Measurements from ENCODE around the gene DNAH3. TPM values are rescaled to one million over a fixed set of nuclear protein-coding genes. Genes with fewer than 3 reads are reported as not detected.

DNAH3 gene
- total RNA-seq, 1 donor from 2014 or later = not detected

GRCh38 chr16:21185659-21186325 is 35.1 kb upstream of the DNAH3 start:
- Mint-ChIP-seq H3K36me3 (peaks cover 15% of the 10 kb centered on the region), H3K9me3 (no peaks in the 10 kb centered on the region), H3K4me3 (no peak overlapping the region), H3K27ac (no peak overlapping the region), H3K4me1 (ENCODE audit: unreplicated experiment) (peaks cover 4% of the 10 kb centered on the region), H3K27me3 (peaks cover 8% of the 10 kb centered on the region)
- no peak for TF ChIP-seq CTCF (conservative IDR thresholded peaks at IDR 0.05)
- no peak for DNase-seq (ENCODE audit: extremely low spot score, unreplicated experiment)

DNA sequence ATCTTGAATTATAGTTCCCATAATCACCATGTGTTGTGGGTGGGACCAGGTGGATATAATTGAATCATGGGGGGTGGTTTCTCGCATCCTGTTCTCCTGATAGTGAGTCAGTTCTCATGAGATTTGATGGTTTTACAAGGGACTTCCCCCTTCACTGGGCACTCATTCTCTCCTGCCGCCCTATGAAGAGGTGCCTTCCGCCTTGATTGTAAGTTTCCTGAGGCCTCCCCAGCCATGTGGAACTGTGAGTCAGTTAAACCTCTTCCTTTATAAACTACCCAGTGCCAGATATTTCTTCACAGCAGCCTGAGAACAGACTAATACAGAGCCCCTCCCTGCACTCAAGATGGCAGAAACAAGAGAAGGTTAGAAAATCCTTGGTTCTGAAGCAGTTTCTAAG is 34.2 kb upstream of the DNAH3 start:
- H3K36me3 Mint-ChIP-seq = peaks cover 18% of the 10 kb centered on the region
- no peak overlapping the region for H3K27ac Mint-ChIP-seq
- peaks cover 4% of the 10 kb centered on the region for H3K4me1 Mint-ChIP-seq (ENCODE audit: unreplicated experiment)
- no peak for DNase-seq (ENCODE audit: extremely low spot score, unreplicated experiment)
- H3K4me3 Mint-ChIP-seq = no peak overlapping the region
- H3K27me3 Mint-ChIP-seq = peaks cover 4% of the 10 kb centered on the region
- TF ChIP-seq CTCF (conservative IDR thresholded peaks at IDR 0.05) = no peak
- H3K9me3 Mint-ChIP-seq = no peaks in the 10 kb centered on the region

DNA sequence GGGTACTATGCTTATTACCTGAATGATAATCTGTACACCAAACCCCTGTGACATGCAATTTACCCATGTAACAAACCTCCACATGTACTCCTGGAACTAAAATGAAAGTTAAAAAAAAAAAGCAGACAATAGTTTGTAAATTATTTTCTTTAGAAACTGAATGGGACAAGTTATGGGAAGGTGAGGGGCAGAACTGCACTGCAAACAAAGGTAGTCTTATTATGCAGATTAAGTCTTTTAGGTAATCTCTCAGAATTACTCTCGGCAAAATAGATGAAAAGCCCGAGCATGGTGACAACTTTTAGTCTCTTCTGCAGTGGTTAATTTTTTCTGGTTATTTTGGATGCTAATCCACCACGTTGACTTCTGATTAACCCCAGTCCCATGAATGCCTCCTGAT is 33.3 kb upstream of the DNAH3 start:
- no peak overlapping the region for H3K4me3 Mint-ChIP-seq
- TF ChIP-seq CTCF (conservative IDR thresholded peaks at IDR 0.05) = no peak
- peaks cover 4% of the 10 kb centered on the region for H3K27me3 Mint-ChIP-seq
- H3K4me1 Mint-ChIP-seq (ENCODE audit: unreplicated experiment) = peaks cover 4% of the 10 kb centered on the region
- no peak for DNase-seq (ENCODE audit: extremely low spot score, unreplicated experiment)
- H3K36me3 Mint-ChIP-seq = peaks cover 18% of the 10 kb centered on the region
- no peaks in the 10 kb centered on the region for H3K9me3 Mint-ChIP-seq
- H3K27ac Mint-ChIP-seq = no peak overlapping the region

DNA sequence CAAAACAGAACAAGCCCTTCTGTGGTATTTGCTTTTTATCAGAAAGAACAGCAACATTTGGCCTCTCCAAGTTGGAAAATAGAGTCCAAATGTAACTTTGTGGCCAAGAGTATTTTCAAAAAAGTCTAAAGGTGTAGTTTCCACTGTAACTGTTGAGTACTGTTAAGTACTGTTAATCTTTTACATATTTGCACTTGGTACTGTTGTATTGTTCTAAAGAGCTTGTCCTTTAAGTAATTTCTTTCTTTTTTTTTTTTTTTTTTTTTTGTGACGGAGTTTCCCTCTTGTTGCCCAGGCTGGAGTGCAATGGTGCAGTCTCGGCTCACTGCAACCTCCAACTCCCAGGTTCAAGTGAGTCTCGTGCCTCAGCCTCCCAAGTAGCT is 29.3 kb upstream of the DNAH3 start:
- Mint-ChIP-seq H3K4me1 (ENCODE audit: unreplicated experiment) (no peaks in the 10 kb centered on the region), H3K4me3 (no peak overlapping the region), H3K27me3 (no peaks in the 10 kb centered on the region), H3K9me3 (no peaks in the 10 kb centered on the region), H3K27ac (no peak overlapping the region), H3K36me3 (peaks cover 30% of the 10 kb centered on the region)
- no peak for DNase-seq (ENCODE audit: extremely low spot score, unreplicated experiment)
- no peak for TF ChIP-seq CTCF (conservative IDR thresholded peaks at IDR 0.05)

DNA sequence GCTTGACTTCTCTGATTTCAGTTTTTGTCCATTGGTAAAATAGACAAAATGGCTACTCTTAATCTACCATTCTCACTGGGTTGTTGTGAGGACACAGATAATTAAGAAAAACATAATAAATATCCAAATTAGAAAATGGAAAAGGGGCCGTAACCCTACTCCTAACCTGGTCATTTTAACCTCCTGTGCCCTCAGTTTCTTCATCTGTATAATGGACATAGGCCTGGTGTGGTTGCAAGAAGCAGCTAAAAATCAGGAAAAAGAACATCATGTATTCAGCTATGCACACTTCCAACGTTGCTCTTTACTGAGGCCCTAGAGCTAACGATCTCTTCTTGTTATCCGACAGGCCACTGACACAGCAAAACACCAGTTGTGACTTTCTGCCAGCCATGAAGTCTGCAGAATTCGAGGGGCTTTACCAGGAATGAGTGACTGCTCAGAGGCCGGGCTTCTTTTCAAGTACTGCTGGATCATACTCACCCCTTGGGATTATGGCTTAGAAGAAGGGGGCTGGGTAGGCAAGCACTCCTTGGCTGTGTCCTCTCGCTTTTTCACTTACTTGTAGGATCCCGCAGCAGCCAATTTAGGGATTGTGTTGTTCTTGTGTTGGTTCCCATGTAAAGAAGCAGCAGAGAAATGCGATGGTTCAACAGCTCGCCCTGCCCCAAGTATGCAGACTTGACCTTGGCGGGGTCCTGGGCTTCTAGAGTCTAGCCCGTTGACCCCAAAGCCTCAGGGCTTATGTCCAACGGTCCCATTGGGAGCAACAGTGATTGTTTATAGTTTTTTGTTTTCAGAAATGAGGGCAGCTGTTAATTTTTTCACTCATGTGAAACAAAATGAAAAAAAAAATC is 28.7 kb upstream of the DNAH3 start:
- H3K27ac Mint-ChIP-seq = no peak overlapping the region
- no peaks in the 10 kb centered on the region for H3K27me3 Mint-ChIP-seq
- H3K36me3 Mint-ChIP-seq = peaks cover 35% of the 10 kb centered on the region
- no peak for TF ChIP-seq CTCF (conservative IDR thresholded peaks at IDR 0.05)
- H3K4me1 Mint-ChIP-seq (ENCODE audit: unreplicated experiment) = no peaks in the 10 kb centered on the region
- H3K4me3 Mint-ChIP-seq = no peak overlapping the region
- no peak for DNase-seq (ENCODE audit: extremely low spot score, unreplicated experiment)
- H3K9me3 Mint-ChIP-seq = no peaks in the 10 kb centered on the region

All from type B pancreatic cell (in vitro differentiated cells).